CD4-positive, alpha-beta T cell (primary cell): ENCODE data around the gene SNAP47. TPM values are rescaled to one million over a fixed set of nuclear protein-coding genes. Genes with fewer than 3 reads are reported as not detected.

Source experiments
- ATAC-seq: fragments of 200-7000 bp; cut with Tn5 transposase; one replicate; pipeline ENCODE4 v1.10.0; 2022; ENCODE audit warnings: mild to moderate bottlenecking; ENCODE audit not compliant: poor library complexity
- CTCF ChIA-PET: fragments of 350-600 bp; sonication (Branson Sonifier 250); formaldehyde crosslinking; loops from one replicate; lab custom pipeline; 2021; ENCODE audit warnings: antibody characterized with exemption, inconsistent platforms; lab: Charles Lee
- POLR2A ChIA-PET: fragments of 350-600 bp; sonication (Branson Sonifier 250); formaldehyde crosslinking; loops from one replicate; lab custom pipeline; 2021; ENCODE audit warnings: antibody characterized with exemption, inconsistent platforms; lab: Charles Lee
- DNase-seq, 14 experiments: peaks; one replicate each; pipeline ENCODE4 v3.0.0-alpha.2; 2013 to 2020; ENCODE audit warnings: mixed read lengths in 2 of 14
- H3K27ac ChIP-seq, 2 donors: one replicate each; pipeline versions ENCODE4 v1.5.1 to v1.7.0; 2013; ENCODE audit warnings: low read length in 2 of 2, low read depth in 1 of 2, mild to moderate bottlenecking in 1 of 2
- H3K27me3 ChIP-seq, 2 experiments: 1 replicate in 1 of 2; 2 replicates in 1 of 2; pipeline versions ENCODE4 v1.6.1 to v1.7.0; 2013; ENCODE audit warnings: low read length in 2 of 2, control low read depth in 1 of 2, mild to moderate bottlenecking in 1 of 2, moderate library complexity in 1 of 2; ENCODE audit not compliant: insufficient read depth in 2 of 2, control insufficient read depth in 1 of 2
- H3K36me3 ChIP-seq: one replicate; pipeline ENCODE4 v1.6.1; 2013; ENCODE audit warnings: low read length, control low read depth; ENCODE audit not compliant: insufficient read depth
- H3K4me1 ChIP-seq: one replicate; pipeline ENCODE4 v1.6.1; 2013; ENCODE audit warnings: low read length, control low read depth; ENCODE audit not compliant: insufficient read depth
- H3K4me3 ChIP-seq: one replicate; pipeline ENCODE4 v1.5.1; 2013; ENCODE audit warnings: mild to moderate bottlenecking, low read length, moderate library complexity
- H3K9me3 ChIP-seq, 2 experiments: 1 replicate in 1 of 2; 2 replicates in 1 of 2; pipeline versions ENCODE4 v1.6.1 to v1.7.0; 2013; ENCODE audit warnings: low read length in 2 of 2, mild to moderate bottlenecking in 2 of 2, control low read depth in 1 of 2, moderate library complexity in 1 of 2; ENCODE audit not compliant: control insufficient read depth in 1 of 2, insufficient read depth in 1 of 2
- H3K27ac Mint-ChIP-seq: one replicate; pipeline ENCODE4 v1.8.0; 2020; ENCODE audit warnings: mixed read lengths
- H3K27me3 Mint-ChIP-seq: one replicate; pipeline ENCODE4 v1.8.0; 2021; ENCODE audit warnings: mixed read lengths
- H3K36me3 Mint-ChIP-seq: one replicate; pipeline ENCODE4 v1.8.0; 2021; ENCODE audit warnings: low read depth, mixed read lengths
- H3K4me1 Mint-ChIP-seq: one replicate; pipeline ENCODE4 v1.8.0; 2021; ENCODE audit warnings: low read depth, mixed read lengths
- H3K4me3 Mint-ChIP-seq: one replicate; pipeline ENCODE4 v1.8.0; 2020; ENCODE audit warnings: mild to moderate bottlenecking, mixed read lengths
- H3K9me3 Mint-ChIP-seq: one replicate; pipeline ENCODE4 v1.8.0; 2020; ENCODE audit warnings: mixed read lengths
- intact Hi-C, 2 experiments: fragments of 100-400 bp; cut with DNase I in 1 of 2; cut with micrococcal nuclease in 1 of 2; formaldehyde crosslinking; loops; one replicate each; pipeline versions ENCODE4 v1.15.1 to v1.9.0; 2023 to 2025; cut with DNase I, micrococcal nuclease
- total RNA-seq, 174 experiments: library from RNA in 2 of 174; stranded (reverse) in 2 of 174; gene quantifications; one replicate each; pipeline ENCODE4 v1.2.3 and lab custom pipeline; 2021 to 2026
- TF ChIP-seq, protein P1 (sequence below): fragments of 200-600 bp; IDR thresholded peaks from one replicate; pipeline ENCODE4 v1.8.0; 2022; ENCODE audit warnings: antibody characterized with exemption, mild to moderate bottlenecking

SNAP47 gene
- total RNA-seq, 2 experiments from 2014 or later, result 12.8 to 14.0 TPM

DNA sequence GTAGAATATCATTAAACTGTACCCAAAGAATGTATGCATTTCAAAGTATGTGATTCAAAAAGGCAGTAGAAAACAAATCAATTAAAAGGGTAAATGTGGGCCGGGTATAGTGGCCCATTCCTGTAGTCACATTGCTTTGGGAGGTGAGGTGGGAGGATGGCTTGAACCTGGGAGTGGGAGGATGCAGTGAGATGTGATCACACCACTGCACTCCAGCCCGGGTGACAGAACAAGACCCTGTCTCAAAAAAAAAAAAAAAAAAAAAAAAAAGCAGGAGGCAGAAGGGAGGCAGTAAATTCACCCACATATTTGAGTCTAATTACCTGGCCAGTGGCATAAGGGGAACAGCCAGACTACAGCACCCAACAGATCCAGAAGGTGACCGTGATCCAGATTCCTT, 62.4 kb downstream of the SNAP47 start:
- Mint-ChIP-seq H3K4me3 (no peak overlapping the region), H3K36me3 (no peaks in the 10 kb centered on the region), H3K27me3 (no peaks in the 10 kb centered on the region), H3K4me1 (no peaks in the 10 kb centered on the region), H3K27ac (no peak overlapping the region), H3K9me3 (no peaks in the 10 kb centered on the region)
- CTCF ChIA-PET, result no interaction called here
- H3K9me3 ChIP-seq, result no peaks in the 10 kb centered on the region
- ATAC-seq (no peak), DNase-seq (no peak)
- H3K4me3 ChIP-seq, result no peak overlapping the region
- TF ChIP-seq, protein P1, sequence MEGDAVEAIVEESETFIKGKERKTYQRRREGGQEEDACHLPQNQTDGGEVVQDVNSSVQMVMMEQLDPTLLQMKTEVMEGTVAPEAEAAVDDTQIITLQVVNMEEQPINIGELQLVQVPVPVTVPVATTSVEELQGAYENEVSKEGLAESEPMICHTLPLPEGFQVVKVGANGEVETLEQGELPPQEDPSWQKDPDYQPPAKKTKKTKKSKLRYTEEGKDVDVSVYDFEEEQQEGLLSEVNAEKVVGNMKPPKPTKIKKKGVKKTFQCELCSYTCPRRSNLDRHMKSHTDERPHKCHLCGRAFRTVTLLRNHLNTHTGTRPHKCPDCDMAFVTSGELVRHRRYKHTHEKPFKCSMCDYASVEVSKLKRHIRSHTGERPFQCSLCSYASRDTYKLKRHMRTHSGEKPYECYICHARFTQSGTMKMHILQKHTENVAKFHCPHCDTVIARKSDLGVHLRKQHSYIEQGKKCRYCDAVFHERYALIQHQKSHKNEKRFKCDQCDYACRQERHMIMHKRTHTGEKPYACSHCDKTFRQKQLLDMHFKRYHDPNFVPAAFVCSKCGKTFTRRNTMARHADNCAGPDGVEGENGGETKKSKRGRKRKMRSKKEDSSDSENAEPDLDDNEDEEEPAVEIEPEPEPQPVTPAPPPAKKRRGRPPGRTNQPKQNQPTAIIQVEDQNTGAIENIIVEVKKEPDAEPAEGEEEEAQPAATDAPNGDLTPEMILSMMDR, result no peak
- POLR2A ChIA-PET, result no interaction called here
- H3K27me3 ChIP-seq, result no peaks in the 10 kb centered on the region
- no peaks in the 10 kb centered on the region for H3K4me1 ChIP-seq
- intact Hi-C loops, result no loop called here
- H3K36me3 ChIP-seq, result no peaks in the 10 kb centered on the region
- H3K27ac ChIP-seq, result no peak overlapping the region

DNA sequence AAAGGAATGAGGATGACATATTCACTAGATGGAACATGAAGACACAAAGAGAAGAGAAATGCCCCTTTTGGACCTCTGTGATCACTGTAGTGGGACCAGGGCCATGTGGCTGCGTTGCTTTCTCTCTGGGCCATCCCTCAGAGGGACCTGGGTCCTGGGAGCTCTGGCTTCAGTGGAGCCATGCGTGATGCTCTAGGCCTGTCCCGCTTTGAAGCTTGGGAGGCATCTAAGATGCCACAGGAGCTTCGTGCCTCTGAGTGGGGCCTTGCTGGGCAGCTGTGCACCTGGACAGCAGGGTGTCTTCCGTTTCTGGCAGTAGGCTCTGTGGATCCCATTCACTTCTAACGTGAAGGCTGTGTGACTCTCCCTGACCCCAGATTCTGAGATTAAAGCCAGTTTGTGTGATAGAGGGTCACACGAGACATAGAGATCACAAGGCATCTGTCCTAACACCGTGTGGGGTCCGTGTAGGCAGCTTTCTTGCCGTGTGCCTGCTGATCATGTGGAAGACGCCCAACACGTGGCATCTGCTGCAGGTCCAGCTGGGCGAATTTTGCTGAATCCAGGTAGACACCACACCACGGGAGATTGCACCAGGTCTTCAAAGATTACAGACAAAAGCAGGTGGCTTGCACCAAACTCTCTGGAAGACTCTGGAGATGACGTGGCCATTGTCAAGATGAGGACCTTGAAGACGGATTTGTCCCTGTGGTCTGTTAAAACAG, 63.0 kb downstream of the SNAP47 start:
- ATAC-seq (no peak), DNase-seq (no peak)
- no peaks in the 10 kb centered on the region for H3K9me3 ChIP-seq
- ChIA-PET POLR2A (no interaction called here), CTCF (no interaction called here)
- no peaks in the 10 kb centered on the region for H3K36me3 Mint-ChIP-seq
- H3K4me3 Mint-ChIP-seq, result no peak overlapping the region
- TF ChIP-seq, protein P1, result no peak
- H3K27ac ChIP-seq, result no peak overlapping the region
- H3K27ac Mint-ChIP-seq, result no peak overlapping the region
- no peaks in the 10 kb centered on the region for H3K4me1 Mint-ChIP-seq
- H3K27me3 Mint-ChIP-seq, result peaks cover 4% of the 10 kb centered on the region
- no peaks in the 10 kb centered on the region for H3K9me3 Mint-ChIP-seq
- H3K4me1 ChIP-seq, result no peaks in the 10 kb centered on the region
- H3K36me3 ChIP-seq, result no peaks in the 10 kb centered on the region
- intact Hi-C loops, result no loop called here
- H3K4me3 ChIP-seq, result no peak overlapping the region
- no peaks in the 10 kb centered on the region for H3K27me3 ChIP-seq

DNA sequence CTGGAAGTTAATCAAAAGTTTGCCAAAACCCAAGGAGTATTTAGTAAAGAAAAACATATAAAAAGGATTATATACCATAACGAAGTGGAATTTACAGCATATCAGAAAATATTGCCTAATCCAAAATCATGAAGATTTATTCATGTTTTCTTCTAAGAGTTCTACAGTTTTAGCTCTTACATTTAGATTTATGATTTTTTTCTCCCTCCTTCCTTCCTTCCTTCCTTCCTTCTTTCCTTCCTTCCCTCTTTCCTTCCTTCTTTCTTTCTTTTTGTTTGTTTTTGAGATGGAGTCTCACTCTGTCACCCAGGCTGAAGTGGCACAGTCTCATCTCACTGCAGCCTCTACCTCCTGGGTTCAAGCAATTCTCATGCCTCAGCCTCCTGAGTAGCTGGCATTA, 64.5 kb downstream of the SNAP47 start:
- CTCF ChIA-PET, result interaction anchor here (0.6 kb wide), 1 partner anchor 109 kb away, joined by 3 read pairs; no protein-coding TSS in a partner anchor
- ATAC-seq, result no peak

More for the DNA sequence above, 64.5 kb downstream of the SNAP47 start:
- H3K4me1 Mint-ChIP-seq, result no peaks in the 10 kb centered on the region
- Histone ChIP-seq H3K27me3 (peaks cover 0 to 5% of the 10 kb centered on the region in 2 experiments), H3K27ac (no peak overlapping the region), H3K4me1 (no peaks in the 10 kb centered on the region), H3K36me3 (no peaks in the 10 kb centered on the region), H3K4me3 (no peak overlapping the region), H3K9me3 (no peaks in the 10 kb centered on the region)
- DNase-seq, result no peak
- H3K4me3 Mint-ChIP-seq, result no peak overlapping the region
- intact Hi-C loops, result loop anchor here in 1 of 2 experiments (5.0 kb wide), 1 partner anchor 38 kb away; no protein-coding TSS in a partner anchor
- H3K9me3 Mint-ChIP-seq, result peaks cover 4% of the 10 kb centered on the region
- TF ChIP-seq, protein P1, result no peak
- POLR2A ChIA-PET, result no interaction called here
- peaks cover 12% of the 10 kb centered on the region for H3K27me3 Mint-ChIP-seq
- H3K27ac Mint-ChIP-seq, result no peak overlapping the region
- H3K36me3 Mint-ChIP-seq, result no peaks in the 10 kb centered on the region
